ENCODE results near the gene RIPPLY2.
"Not testable (repeated sequence)": the region's sequence is repeated elsewhere in the genome, so short reads cannot be mapped to it uniquely, and the experiment has no call there.

RIPPLY2 gene

GRCh38 chr6:83853178-83854000, at the start of gene RIPPLY2:
TSS of gene RIPPLY2 (plus strand) at chr6:83853360. CDS start at chr6:83853417, 57 bp downstream.
- DNase-seq (ENCODE audit: low spot score) = no peak

- not testable (repeated sequence) for DNase-seq (ENCODE audit: low spot score)
These were observed 49.7 kb upstream of the RIPPLY2 start for GRCh38 chr6:83803492-83803891.

GRCh38 chr6:83804886-83805285, 48.3 kb upstream of the RIPPLY2 start:
- no peak for DNase-seq (ENCODE audit: low spot score)

- no peak for DNase-seq (ENCODE audit: low spot score)
These were observed 45.2 kb upstream of the RIPPLY2 start for GRCh38 chr6:83808005-83808404.

- DNase-seq (ENCODE audit: low spot score) = no peak
These were observed 44.2 kb upstream of the RIPPLY2 start for GRCh38 chr6:83808926-83809325.

- no peak for DNase-seq (ENCODE audit: low spot score)
These were observed 40.6 kb upstream of the RIPPLY2 start for GRCh38 chr6:83812595-83812994.

- DNase-seq (ENCODE audit: low spot score) = peak; percentile 33
These were observed 37.4 kb upstream of the RIPPLY2 start for GRCh38 chr6:83815631-83816272.

- DNase-seq (ENCODE audit: low spot score) = no peak
These were observed 30.5 kb upstream of the RIPPLY2 start for GRCh38 chr6:83822629-83823169.

- DNase-seq (ENCODE audit: low spot score) = no peak
These were observed 28.8 kb upstream of the RIPPLY2 start for GRCh38 chr6:83824388-83824801.

GRCh38 chr6:83824831-83825230, 28.3 kb upstream of the RIPPLY2 start:
- no peak for DNase-seq (ENCODE audit: low spot score)

- DNase-seq (ENCODE audit: low spot score) = no peak
These were observed 26.1 kb upstream of the RIPPLY2 start for GRCh38 chr6:83827050-83827449.

- no peak for DNase-seq (ENCODE audit: low spot score)
These were observed 14.4 kb upstream of the RIPPLY2 start for GRCh38 chr6:83838727-83839126.

GRCh38 chr6:83844170-83844569, 9.0 kb upstream of the RIPPLY2 start:
- no peak for DNase-seq (ENCODE audit: low spot score)

GRCh38 chr6:83846291-83846690, 6.9 kb upstream of the RIPPLY2 start:
- DNase-seq (ENCODE audit: low spot score) = no peak

GRCh38 chr6:83847179-83847578, 6.0 kb upstream of the RIPPLY2 start:
- DNase-seq (ENCODE audit: low spot score) = no peak

GRCh38 chr6:83849127-83849526, 4.0 kb upstream of the RIPPLY2 start:
- DNase-seq (ENCODE audit: low spot score) = no peak

GRCh38 chr6:83849610-83850009, 3.5 kb upstream of the RIPPLY2 start:
- no peak for DNase-seq (ENCODE audit: low spot score)

- no peak for DNase-seq (ENCODE audit: low spot score)
These were observed 507 bp upstream of the RIPPLY2 start for GRCh38 chr6:83852528-83853177.

GRCh38 chr6:83854001-83854501, 891 bp downstream of the RIPPLY2 start:
- DNase-seq (ENCODE audit: low spot score) = no peak

- no peak for DNase-seq (ENCODE audit: low spot score)
These were observed 1.6 kb downstream of the RIPPLY2 start for GRCh38 chr6:83854766-83855165.

- DNase-seq (ENCODE audit: low spot score) = peak; percentile 89
These were observed 6.5 kb downstream of the RIPPLY2 start, which contains the start of gene CYB5R4 for GRCh38 chr6:83859410-83860358. TSS of gene CYB5R4 (plus strand) at chr6:83859689. CDS start at chr6:83859783, 94 bp downstream.

All from SW480 (cell line).